CD14-positive monocyte (primary cell): ENCODE data around the gene BDNF. TPM values are rescaled to one million over a fixed set of nuclear protein-coding genes. Genes with fewer than 3 reads are reported as not detected.

ENCODE experiments used
- DNase-seq, 3 donors: peaks; one replicate each; pipeline ENCODE4 v3.0.0-alpha.2; 2011 to 2022
- H2AFZ ChIP-seq: 2 replicates; pipeline ENCODE4 v1.6.0; 2012; ENCODE audit warnings: mild to moderate bottlenecking, low read depth, low read length, inconsistent platforms; ENCODE audit not compliant: insufficient read depth, poor library complexity, severe bottlenecking
- H3K27ac ChIP-seq, 2 donors: 1 replicate in 1 of 2; 2 replicates in 1 of 2; pipeline ENCODE4 v1.5.1; 2012 to 2013; ENCODE audit warnings: low read length in 2 of 2, control low read depth in 1 of 2, inconsistent platforms in 1 of 2, low read depth in 1 of 2, mild to moderate bottlenecking in 1 of 2
- H3K27me3 ChIP-seq, 2 donors: one replicate each; pipeline versions ENCODE4 v1.6.0 to v1.6.1; 2011 to 2013; ENCODE audit warnings: low read length in 2 of 2; ENCODE audit not compliant: control insufficient read depth in 2 of 2, insufficient read depth in 2 of 2
- H3K36me3 ChIP-seq, 2 donors: replicated peaks in 1 of 2; 1 replicate in 1 of 2; 2 replicates in 1 of 2; pipeline versions ENCODE4 v1.5.1 to v1.6.1; 2012 to 2013; ENCODE audit warnings: low read length in 2 of 2, control low read depth in 1 of 2, inconsistent platforms in 1 of 2, mild to moderate bottlenecking in 1 of 2; ENCODE audit not compliant: insufficient read depth in 2 of 2, control insufficient read depth in 1 of 2
- H3K4me1 ChIP-seq, 2 donors: 1 replicate in 1 of 2; 2 replicates in 1 of 2; pipeline versions ENCODE4 v1.5.1 to v1.6.1; 2012 to 2013; ENCODE audit warnings: low read length in 2 of 2, control low read depth in 1 of 2, inconsistent platforms in 1 of 2, mild to moderate bottlenecking in 1 of 2, moderate library complexity in 1 of 2; ENCODE audit not compliant: insufficient read depth in 2 of 2, control insufficient read depth in 1 of 2
- H3K4me2 ChIP-seq: replicated peaks from 2 replicates; pipeline ENCODE3; 2012; ENCODE audit warnings: low read length, moderate library complexity, mild to moderate bottlenecking; ENCODE audit not compliant: poor library complexity, severe bottlenecking; ENCODE audit errors: extremely low read depth
- H3K4me3 ChIP-seq, 3 experiments: fragments of 200-600 bp in 1 of 3; sonication (generic) in 1 of 3; replicated peaks in 1 of 3; 1 replicate in 2 of 3; 2 replicates in 1 of 3; pipeline ENCODE4 v1.5.1; 2011 to 2013; ENCODE audit warnings: low read length in 3 of 3, mild to moderate bottlenecking in 3 of 3, control low read depth in 2 of 3, low read depth in 2 of 3, inconsistent platforms in 1 of 3, moderate library complexity in 1 of 3
- H3K79me2 ChIP-seq: 2 replicates; pipeline ENCODE4 v1.6.0; 2012; ENCODE audit warnings: mild to moderate bottlenecking, control low read depth, inconsistent platforms, low read length, moderate library complexity; ENCODE audit not compliant: insufficient read depth
- H3K9ac ChIP-seq: 2 replicates; pipeline ENCODE4 v1.6.0; 2017; ENCODE audit warnings: low read length, mild to moderate bottlenecking; ENCODE audit not compliant: insufficient read depth, poor library complexity, severe bottlenecking
- H3K9me3 ChIP-seq, 2 donors: replicated peaks in 1 of 2; 1 replicate in 1 of 2; 2 replicates in 1 of 2; pipeline versions ENCODE4 v1.5.1 to v1.6.1; 2012 to 2013; ENCODE audit warnings: low read length in 2 of 2, control low read depth in 1 of 2; ENCODE audit not compliant: control insufficient read depth in 1 of 2, insufficient read depth in 1 of 2
- H4K20me1 ChIP-seq: 2 replicates; pipeline ENCODE4 v1.6.0; 2012; ENCODE audit warnings: mild to moderate bottlenecking, low read length, control low read depth, moderate library complexity; ENCODE audit not compliant: insufficient read depth
- H3K27ac Mint-ChIP-seq, 7 donors: one replicate each; pipeline ENCODE4 v1.8.0; 2020; ENCODE audit warnings: mild to moderate bottlenecking in 7 of 7, mixed read lengths in 7 of 7, moderate library complexity in 6 of 7, inconsistent platforms in 2 of 7
- H3K27me3 Mint-ChIP-seq, 3 donors: one replicate each; pipeline ENCODE4 v1.8.0; 2021 to 2022; ENCODE audit warnings: low read depth in 3 of 3, mild to moderate bottlenecking in 3 of 3, mixed read lengths in 3 of 3, moderate library complexity in 3 of 3, inconsistent platforms in 1 of 3
- H3K36me3 Mint-ChIP-seq, 2 donors: one replicate each; pipeline ENCODE4 v1.8.0; 2020; ENCODE audit warnings: mixed read lengths in 2 of 2, inconsistent platforms in 1 of 2, mild to moderate bottlenecking in 1 of 2
- H3K4me1 Mint-ChIP-seq: one replicate; pipeline ENCODE4 v1.8.0; 2020; ENCODE audit warnings: mild to moderate bottlenecking, mixed read lengths
- H3K4me3 Mint-ChIP-seq, 2 donors: one replicate each; pipeline ENCODE4 v1.8.0; 2020; ENCODE audit warnings: mild to moderate bottlenecking in 2 of 2, mixed read lengths in 2 of 2, moderate library complexity in 1 of 2
- H3K9me3 Mint-ChIP-seq, 7 donors: one replicate each; pipeline ENCODE4 v1.8.0; 2020 to 2022; ENCODE audit warnings: mixed read lengths in 7 of 7, mild to moderate bottlenecking in 6 of 7, moderate library complexity in 6 of 7, inconsistent platforms in 2 of 7
- WGBS: methylation state at CpG from one replicate; pipeline ENCODE4 v1.1.5; 2013; ENCODE audit warnings: missing lambda C conversion rate; ENCODE audit not compliant: insufficient coverage; 5-methylcytosine and 5-hydroxymethylcytosine counted together
- intact Hi-C, 2 donors: fragments of 100-400 bp; cut with micrococcal nuclease; formaldehyde crosslinking; loops; one replicate each; pipeline versions ENCODE4 v1.15.0 to v1.15.1; 2023
- polyA plus RNA-seq, 3 donors: library from polyadenylated mRNA; depleted of rRNA in 1 of 3; unstranded in 2 of 3; stranded (reverse) in 1 of 3; fragments of 300-500 nt in 2 of 3; fragments of >200 nt in 1 of 3; fragmentation: Illumina TruSeq in 2 of 3; gene quantifications; 1 replicate in 2 of 3; 2 replicates in 1 of 3; pipeline ENCODE4 v1.2.3, GENCODE V29; 2012 to 2021
- TF ChIP-seq, protein P1 (sequence below): fragments of 200-600 bp; IDR thresholded peaks from one replicate; pipeline ENCODE4 v1.8.0; 2022; ENCODE audit warnings: antibody characterized with exemption, mild to moderate bottlenecking

Gene BDNF
- polyA plus RNA-seq, 3 donors: not detected

DNA sequence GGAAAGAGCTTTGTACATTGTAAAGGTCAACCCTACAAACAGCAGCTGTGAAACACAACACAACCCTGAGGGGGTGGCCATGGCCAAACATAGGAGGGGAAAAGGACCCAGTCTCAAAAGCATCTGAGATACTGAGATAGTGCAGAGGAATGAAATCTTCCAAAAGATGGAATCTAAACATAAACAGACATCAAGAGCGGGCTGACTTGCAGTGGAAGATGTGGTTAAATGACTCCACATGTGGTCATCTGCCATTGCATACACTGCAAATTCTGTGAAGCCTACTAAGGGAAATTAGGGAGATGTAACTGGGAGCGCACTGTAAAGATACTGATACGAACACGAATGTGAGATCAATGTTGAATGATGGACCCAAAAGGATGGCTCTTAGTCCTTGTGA lies 22.0 kb downstream of the BDNF start:
- H4K20me1 ChIP-seq: no peaks in the 10 kb centered on the region

DNA sequence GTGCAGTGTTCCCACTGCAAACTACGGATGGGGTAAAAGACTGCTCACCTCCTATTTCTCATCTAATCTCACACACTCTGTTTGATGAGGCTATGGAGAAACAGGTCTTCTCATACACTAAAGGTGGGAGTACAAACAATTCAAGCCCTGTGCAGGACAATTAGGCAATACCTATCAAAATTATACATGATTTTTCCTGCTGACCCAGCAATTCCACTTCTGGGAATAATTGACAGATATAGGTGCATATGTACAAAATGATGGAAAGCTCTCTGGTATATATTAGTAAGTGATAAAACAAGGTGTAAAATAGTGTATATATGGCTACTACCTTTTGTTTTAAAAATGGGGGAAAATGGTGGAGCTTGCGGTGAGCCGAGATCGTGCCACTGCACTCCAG lies 23.1 kb downstream of the BDNF start:
- no peaks in the 10 kb centered on the region for H3K36me3 Mint-ChIP-seq
- Histone ChIP-seq H3K4me2 (no peak overlapping the region), H3K4me1 (no peaks in the 10 kb centered on the region), H3K79me2 (no peaks in the 10 kb centered on the region), H3K27ac (no peak overlapping the region), H3K9me3 (no peaks in the 10 kb centered on the region), H4K20me1 (no peaks in the 10 kb centered on the region), H3K36me3 (no peaks in the 10 kb centered on the region), H3K4me3 (no peak overlapping the region), H2AFZ (no peak overlapping the region), H3K27me3 (no peaks in the 10 kb centered on the region), H3K9ac (no peak overlapping the region)
- H3K4me3 Mint-ChIP-seq: no peak overlapping the region
- intact Hi-C loops: no loop called here
- H3K4me1 Mint-ChIP-seq: no peaks in the 10 kb centered on the region
- no peak for DNase-seq
- H3K27me3 Mint-ChIP-seq: peaks cover 0 to 2% (median 0%) of the 10 kb centered on the region in 3 donors
- TF ChIP-seq, protein P1, sequence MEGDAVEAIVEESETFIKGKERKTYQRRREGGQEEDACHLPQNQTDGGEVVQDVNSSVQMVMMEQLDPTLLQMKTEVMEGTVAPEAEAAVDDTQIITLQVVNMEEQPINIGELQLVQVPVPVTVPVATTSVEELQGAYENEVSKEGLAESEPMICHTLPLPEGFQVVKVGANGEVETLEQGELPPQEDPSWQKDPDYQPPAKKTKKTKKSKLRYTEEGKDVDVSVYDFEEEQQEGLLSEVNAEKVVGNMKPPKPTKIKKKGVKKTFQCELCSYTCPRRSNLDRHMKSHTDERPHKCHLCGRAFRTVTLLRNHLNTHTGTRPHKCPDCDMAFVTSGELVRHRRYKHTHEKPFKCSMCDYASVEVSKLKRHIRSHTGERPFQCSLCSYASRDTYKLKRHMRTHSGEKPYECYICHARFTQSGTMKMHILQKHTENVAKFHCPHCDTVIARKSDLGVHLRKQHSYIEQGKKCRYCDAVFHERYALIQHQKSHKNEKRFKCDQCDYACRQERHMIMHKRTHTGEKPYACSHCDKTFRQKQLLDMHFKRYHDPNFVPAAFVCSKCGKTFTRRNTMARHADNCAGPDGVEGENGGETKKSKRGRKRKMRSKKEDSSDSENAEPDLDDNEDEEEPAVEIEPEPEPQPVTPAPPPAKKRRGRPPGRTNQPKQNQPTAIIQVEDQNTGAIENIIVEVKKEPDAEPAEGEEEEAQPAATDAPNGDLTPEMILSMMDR: no peak
- H3K27ac Mint-ChIP-seq: no peak overlapping the region
- WGBS: no CpG with 5 or more reads among the region's 4 CpGs
- peaks cover 0 to 4% (median 0%) of the 10 kb centered on the region in 7 donors for H3K9me3 Mint-ChIP-seq

More for the DNA sequence above, 22.0 kb downstream of the BDNF start:
- H3K79me2 ChIP-seq: no peaks in the 10 kb centered on the region
- peaks cover 0 to 3% (median 2%) of the 10 kb centered on the region in 3 donors for H3K27me3 Mint-ChIP-seq
- H3K36me3 Mint-ChIP-seq: no peaks in the 10 kb centered on the region
- no peak overlapping the region for H3K27ac Mint-ChIP-seq
- WGBS: 100% methylated on average over 1 of the region's 4 CpGs
- TF ChIP-seq, protein P1: no peak
- intact Hi-C loops: no loop called here
- no peak for DNase-seq
- H3K4me1 Mint-ChIP-seq: no peaks in the 10 kb centered on the region
- no peak overlapping the region for H3K4me2 ChIP-seq
- no peaks in the 10 kb centered on the region for H3K36me3 ChIP-seq
- peaks cover 0 to 8% (median 4%) of the 10 kb centered on the region in 7 donors for H3K9me3 Mint-ChIP-seq
- no peaks in the 10 kb centered on the region for H3K9me3 ChIP-seq
- H3K4me3 Mint-ChIP-seq: no peak overlapping the region
- no peaks in the 10 kb centered on the region for H3K27me3 ChIP-seq
- no peak overlapping the region for H3K4me3 ChIP-seq
- no peak overlapping the region for H2AFZ ChIP-seq
- no peak overlapping the region for H3K27ac ChIP-seq
- no peak overlapping the region for H3K9ac ChIP-seq
- no peaks in the 10 kb centered on the region for H3K4me1 ChIP-seq
